ENCODE measurements around the gene SLC1A7.

The SLC1A7 gene

DNA sequence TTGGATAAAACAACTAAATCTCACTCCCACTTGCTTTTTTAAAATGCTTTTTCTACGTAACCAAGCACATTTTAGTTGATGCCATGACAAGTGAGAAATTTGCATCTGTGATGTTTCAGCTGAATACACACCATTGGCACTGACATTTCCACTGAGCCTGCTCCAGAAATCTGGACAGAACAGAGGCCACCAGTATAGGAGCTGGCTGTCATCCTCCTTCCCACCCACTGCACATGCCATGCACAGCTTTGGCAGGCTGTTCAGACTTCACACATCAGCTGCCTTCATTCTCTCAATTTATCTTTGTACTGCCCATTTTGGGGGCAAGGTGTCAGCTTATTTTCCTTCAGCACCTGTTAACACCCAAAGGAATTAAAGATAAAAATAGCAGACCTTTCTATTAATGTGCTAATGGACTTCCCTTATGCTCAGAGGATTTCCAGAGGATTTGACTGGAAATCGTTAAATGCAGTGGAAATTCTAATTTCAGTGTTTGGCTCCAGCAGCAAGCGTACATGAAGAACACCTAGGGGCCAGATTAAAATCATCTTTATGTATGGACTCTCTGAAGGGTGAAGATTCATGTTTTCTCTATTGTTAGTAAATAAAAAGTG lies 93.4 kb downstream of the SLC1A7 start:
- no peak overlapping the region for H3K4me3 ChIP-seq (ENCODE audit: control insufficient read depth, low read depth, low read length)
- no peak for DNase-seq (ENCODE audit: low read depth)
- TF ChIP-seq, protein P1, sequence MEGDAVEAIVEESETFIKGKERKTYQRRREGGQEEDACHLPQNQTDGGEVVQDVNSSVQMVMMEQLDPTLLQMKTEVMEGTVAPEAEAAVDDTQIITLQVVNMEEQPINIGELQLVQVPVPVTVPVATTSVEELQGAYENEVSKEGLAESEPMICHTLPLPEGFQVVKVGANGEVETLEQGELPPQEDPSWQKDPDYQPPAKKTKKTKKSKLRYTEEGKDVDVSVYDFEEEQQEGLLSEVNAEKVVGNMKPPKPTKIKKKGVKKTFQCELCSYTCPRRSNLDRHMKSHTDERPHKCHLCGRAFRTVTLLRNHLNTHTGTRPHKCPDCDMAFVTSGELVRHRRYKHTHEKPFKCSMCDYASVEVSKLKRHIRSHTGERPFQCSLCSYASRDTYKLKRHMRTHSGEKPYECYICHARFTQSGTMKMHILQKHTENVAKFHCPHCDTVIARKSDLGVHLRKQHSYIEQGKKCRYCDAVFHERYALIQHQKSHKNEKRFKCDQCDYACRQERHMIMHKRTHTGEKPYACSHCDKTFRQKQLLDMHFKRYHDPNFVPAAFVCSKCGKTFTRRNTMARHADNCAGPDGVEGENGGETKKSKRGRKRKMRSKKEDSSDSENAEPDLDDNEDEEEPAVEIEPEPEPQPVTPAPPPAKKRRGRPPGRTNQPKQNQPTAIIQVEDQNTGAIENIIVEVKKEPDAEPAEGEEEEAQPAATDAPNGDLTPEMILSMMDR (conservative IDR thresholded peaks at IDR 0.05; ENCODE audit: control insufficient read depth, insufficient read depth, low read depth, low read length): no peak

DNA sequence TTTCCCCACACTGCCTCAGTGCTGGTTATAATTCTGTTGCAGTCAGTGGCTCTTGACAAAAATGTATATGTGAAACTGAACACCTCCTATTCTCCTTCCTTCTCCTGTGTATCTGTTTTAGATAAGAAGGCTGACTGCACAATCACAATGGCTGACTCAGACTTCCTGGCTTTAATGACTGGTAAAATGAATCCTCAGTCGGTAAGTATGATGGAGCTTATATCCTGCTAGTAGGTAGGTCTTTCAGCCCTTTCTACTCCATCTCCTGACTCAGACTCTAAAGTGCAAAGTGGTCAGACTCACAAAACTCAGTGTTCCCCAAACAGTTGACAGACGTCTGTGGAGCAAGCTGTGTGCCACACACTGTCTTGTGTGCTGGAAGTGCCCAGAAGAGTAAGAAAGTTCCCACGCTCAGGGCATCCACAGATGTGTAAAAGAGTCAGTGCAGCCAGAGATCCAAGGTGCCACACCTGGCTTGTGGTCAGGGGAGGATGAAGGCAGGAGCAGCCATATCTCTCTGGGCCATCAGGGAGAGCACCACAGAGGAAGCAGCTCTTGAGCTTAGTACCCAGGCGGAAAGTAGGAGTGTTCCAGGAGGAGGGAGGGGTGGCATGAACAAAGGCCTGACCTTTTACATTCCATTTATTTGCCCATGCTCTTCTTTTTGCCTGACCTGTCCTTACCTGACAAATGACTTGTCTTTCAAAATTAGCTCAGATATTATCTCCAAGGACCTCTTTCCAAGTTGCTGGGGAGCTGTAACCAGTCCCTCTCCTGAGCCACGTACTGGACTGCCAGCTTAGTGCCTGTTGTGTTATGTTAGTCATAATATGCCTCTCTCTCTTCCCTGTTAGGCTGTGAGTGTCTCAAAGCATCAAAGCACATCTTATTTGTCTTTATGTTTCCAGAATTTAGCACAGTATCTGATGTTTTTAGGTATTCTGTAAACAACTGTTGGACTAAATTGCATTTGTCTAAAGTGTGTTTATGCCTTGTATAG lies 94.4 kb downstream of the SLC1A7 start:
- peak; percentile 77 for DNase-seq (ENCODE audit: low read depth)
- no peak overlapping the region for H3K4me3 ChIP-seq (ENCODE audit: control insufficient read depth, low read depth, low read length)
- TF ChIP-seq, protein P1 (conservative IDR thresholded peaks at IDR 0.05; ENCODE audit: control insufficient read depth, insufficient read depth, low read depth, low read length): no peak

GRCh38 chr1:53046930-53047329 lies 95.5 kb downstream of the SLC1A7 start:
- no peak overlapping the region for H3K4me3 ChIP-seq (ENCODE audit: control insufficient read depth, low read depth, low read length)
- peak; percentile 73 for DNase-seq (ENCODE audit: low read depth)
- TF ChIP-seq, protein P1 (conservative IDR thresholded peaks at IDR 0.05; ENCODE audit: control insufficient read depth, insufficient read depth, low read depth, low read length): no peak

DNA sequence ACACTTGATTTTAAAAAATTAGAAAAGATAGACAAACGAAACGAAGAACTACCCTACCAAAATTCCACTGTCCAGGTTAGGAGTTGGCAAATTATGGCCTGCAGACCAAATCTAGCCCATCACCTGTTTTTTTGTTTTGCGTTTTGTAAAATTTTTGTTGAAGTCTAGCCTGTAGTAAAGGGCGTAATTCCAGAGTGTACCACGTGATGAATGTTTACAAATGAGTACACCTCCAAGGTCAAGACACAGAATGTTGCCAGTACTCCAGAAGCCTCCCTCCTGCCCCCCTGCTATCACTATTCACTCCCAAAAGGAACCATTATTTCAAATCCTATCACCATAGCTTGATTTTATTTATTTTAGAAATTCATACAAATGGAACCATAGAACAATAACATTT lies 97.5 kb downstream of the SLC1A7 start:
- no peak overlapping the region for H3K4me3 ChIP-seq (ENCODE audit: control insufficient read depth, low read depth, low read length)
- TF ChIP-seq, protein P1 (conservative IDR thresholded peaks at IDR 0.05; ENCODE audit: control insufficient read depth, insufficient read depth, low read depth, low read length): no peak
- DNase-seq (ENCODE audit: low read depth): no peak

DNA sequence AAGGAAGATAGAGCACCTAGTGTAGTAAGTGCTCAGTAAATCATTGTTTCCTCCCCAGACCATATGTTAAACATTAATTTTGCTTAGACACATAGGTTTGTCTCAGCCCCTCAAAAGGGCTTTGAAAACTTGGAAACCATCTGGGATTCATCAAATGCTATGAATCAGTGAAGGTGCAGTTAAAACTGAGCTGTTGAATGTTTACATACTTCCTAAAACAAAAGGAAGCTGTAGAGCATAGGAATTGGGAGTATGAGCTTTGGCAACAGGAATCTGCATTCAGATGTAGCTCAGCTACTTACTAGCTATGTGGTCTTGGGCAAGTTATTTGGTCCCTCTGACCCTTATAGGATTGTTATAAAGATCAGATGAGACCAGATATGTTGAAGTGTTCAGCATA lies 99.2 kb downstream of the SLC1A7 start:
- TF ChIP-seq, protein P1 (conservative IDR thresholded peaks at IDR 0.05; ENCODE audit: control insufficient read depth, insufficient read depth, low read depth, low read length): no peak
- peak; percentile 83 for DNase-seq (ENCODE audit: low read depth)
- no peak overlapping the region for H3K4me3 ChIP-seq (ENCODE audit: control insufficient read depth, low read depth, low read length)

- TF ChIP-seq, protein P1 (conservative IDR thresholded peaks at IDR 0.05; ENCODE audit: control insufficient read depth, insufficient read depth, low read depth, low read length): no peak
- H3K4me3 ChIP-seq (ENCODE audit: control insufficient read depth, low read depth, low read length): no peak overlapping the region
- DNase-seq (ENCODE audit: low read depth): no peak
These were observed 103.9 kb downstream of the SLC1A7 start for GRCh38 chr1:53038566-53038965.
